HG02870 (cell line): ENCODE measurements around the gene KCNQ5.

Experiments
- ATAC-seq: cut with Tn5 transposase; IDR thresholded peaks from one replicate; pipeline ENCODE4 v1.9.1; 2021; ENCODE audit warnings: mild to moderate bottlenecking, moderate library complexity; ENCODE audit not compliant: unreplicated experiment

KCNQ5 gene

GRCh38 chr6:72639920-72640614, 18.2 kb downstream of the KCNQ5 start:
- no peak for ATAC-seq

GRCh38 chr6:72640615-72640930, 18.7 kb downstream of the KCNQ5 start:
- ATAC-seq: no peak

- no peak for ATAC-seq
Observed at GRCh38 chr6:72642435-72642834, 20.6 kb downstream of the KCNQ5 start.

GRCh38 chr6:72643214-72643613, 21.4 kb downstream of the KCNQ5 start:
- ATAC-seq: no peak

- ATAC-seq: no peak
Observed at GRCh38 chr6:72646604-72647485, 25.0 kb downstream of the KCNQ5 start.

- no peak for ATAC-seq
Observed at GRCh38 chr6:72647489-72647888, 25.6 kb downstream of the KCNQ5 start.

- peak; percentile 75 for ATAC-seq
Observed at GRCh38 chr6:72649032-72649984, 27.4 kb downstream of the KCNQ5 start.

GRCh38 chr6:72650081-72650745, 28.3 kb downstream of the KCNQ5 start:
- no peak for ATAC-seq

- no peak for ATAC-seq
Observed at GRCh38 chr6:72651174-72651573, 29.3 kb downstream of the KCNQ5 start.

- ATAC-seq: no peak
Observed at GRCh38 chr6:72651967-72652956, 30.4 kb downstream of the KCNQ5 start.

- no peak for ATAC-seq
Observed at GRCh38 chr6:72653026-72653425, 31.2 kb downstream of the KCNQ5 start.

GRCh38 chr6:72654071-72654621, 32.3 kb downstream of the KCNQ5 start:
- peak; percentile 70 for ATAC-seq

- ATAC-seq: no peak
Observed at GRCh38 chr6:72657407-72658197, 35.7 kb downstream of the KCNQ5 start.

GRCh38 chr6:72659754-72660153, 37.9 kb downstream of the KCNQ5 start:
- no peak for ATAC-seq

GRCh38 chr6:72661411-72661810, 39.5 kb downstream of the KCNQ5 start:
- no peak for ATAC-seq

GRCh38 chr6:72665599-72665998, 43.7 kb downstream of the KCNQ5 start:
- no peak for ATAC-seq

GRCh38 chr6:72669324-72669723, 47.5 kb downstream of the KCNQ5 start:
- no peak for ATAC-seq

- ATAC-seq: no peak
Observed at GRCh38 chr6:72672906-72673305, 51.0 kb downstream of the KCNQ5 start.
